NCI-H187 (cell line): ENCODE results near the gene MRPL11.

Experiments used
- DNase-seq, 2 experiments: peaks; one replicate each; lab custom pipeline; 2025; lab: John Stamatoyannopoulos, UW

Gene MRPL11

GRCh38 chr11:66438504-66439466, at the start of gene MRPL11:
TSS of gene MRPL11 (minus strand) at chr11:66438848. CDS start at chr11:66438754, 94 bp downstream.
- peak; percentile 89 to 91 for DNase-seq

DNA sequence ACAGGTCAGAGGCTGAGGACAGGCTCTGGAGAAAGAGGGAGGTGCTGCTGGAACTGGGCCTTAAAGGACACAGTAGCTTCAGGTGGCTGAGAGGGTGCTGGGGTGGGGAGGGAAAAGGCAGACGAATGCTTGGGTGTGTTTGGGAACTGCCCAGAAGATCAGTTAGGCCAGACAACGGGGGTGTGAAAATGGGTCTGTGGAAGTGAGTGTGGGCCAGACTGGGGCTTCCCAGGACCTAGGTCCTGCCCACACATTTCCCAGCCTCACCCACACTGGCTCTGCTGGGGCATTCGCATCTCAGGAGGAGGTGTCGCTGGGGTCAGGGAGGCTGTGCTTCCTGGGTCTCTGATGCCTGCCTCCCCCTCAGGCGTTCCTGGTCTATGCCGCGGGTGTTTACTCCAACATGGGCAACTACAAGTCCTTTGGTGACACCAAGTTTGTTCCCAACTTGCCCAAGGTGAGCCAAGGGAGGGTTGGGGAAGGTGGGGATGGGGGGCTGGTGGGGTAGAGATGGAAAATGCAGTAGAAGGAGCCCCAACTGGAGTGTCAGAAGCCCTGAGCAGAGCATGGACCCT, 46.2 kb upstream of the MRPL11 start:
- DNase-seq: no peak

GRCh38 chr11:66480117-66480938, 41.7 kb upstream of the MRPL11 start, which contains the start of gene DPP3:
TSS of gene DPP3 (plus strand) at chr11:66480434. CDS start at chr11:66482201, 1,767 bp downstream.
- DNase-seq: peak; percentile 89 to 96

DNA sequence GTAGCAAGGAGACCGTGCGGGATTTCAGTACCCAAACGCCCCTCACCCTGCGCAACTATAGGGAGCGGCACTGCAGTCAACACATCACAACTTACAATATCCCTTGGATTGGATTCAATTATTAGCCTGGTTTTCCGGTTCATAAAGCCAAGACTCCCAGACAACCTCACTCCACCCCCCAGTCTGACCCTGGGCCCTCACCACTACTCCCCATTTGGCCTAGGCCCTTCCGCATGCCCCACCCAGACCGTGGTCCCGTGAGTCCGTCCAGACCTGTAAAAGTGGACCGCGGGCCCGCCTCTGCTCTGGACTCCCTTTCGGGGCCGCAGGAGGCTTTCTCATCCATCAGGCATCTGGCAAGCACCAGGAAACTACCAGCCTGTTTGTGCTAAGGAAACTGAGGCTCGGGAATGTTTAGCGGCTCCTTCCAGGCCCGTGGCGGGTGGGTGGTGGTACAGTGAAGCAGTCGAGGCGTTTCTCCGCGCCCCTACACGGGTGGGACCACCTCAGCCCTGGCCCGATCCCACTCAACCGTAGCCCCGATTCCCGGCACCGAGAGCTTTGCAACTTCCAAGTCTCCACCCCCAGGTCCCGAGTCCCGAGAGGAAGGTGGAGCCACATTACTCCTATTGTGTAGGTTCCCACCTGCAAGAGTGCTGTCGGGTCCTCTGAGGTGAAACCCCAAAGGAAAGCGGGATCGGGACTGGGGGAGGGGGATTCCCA, 40.9 kb upstream of the MRPL11 start:
- peak in 1 of 2 experiments; percentile 67 for DNase-seq

- DNase-seq: no peak
Observed at GRCh38 chr11:66478729-66479393, 40.2 kb upstream of the MRPL11 start.

GRCh38 chr11:66477263-66478201, 38.9 kb upstream of the MRPL11 start:
- no peak for DNase-seq

GRCh38 chr11:66476841-66477251, 38.2 kb upstream of the MRPL11 start:
- no peak for DNase-seq

DNA sequence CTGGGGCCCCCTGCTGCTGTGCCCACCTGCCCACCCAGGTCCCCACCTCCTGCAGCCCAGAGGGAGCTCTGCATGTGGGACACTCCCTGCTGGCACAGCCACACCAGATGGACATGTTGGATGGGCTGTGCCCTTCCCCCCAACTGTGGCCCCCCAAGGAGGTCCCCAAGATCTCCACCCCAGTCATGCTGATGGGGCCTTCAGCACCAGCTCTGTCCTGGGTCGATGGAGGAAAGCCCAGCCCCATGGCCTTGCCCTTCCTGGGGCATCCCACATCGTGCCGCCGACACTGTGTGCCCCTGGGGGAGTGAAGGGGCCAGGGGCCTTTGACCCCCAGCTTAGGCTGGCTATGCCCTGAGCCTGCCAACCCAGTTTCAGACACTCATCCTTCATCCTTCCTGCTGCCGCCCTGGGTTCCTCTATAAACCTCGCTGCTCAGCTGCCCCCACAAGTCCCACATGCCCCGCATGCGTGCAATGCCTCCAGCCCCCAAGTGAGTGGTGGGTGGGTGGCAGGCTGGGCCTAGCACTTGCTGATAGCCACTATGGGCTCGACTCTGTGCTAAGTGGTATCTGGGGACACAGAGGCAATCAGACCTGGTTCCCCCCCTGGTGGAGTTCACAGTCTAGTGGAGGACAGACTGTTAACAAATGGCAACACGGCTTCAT, 37.7 kb upstream of the MRPL11 start:
- no peak for DNase-seq

DNA sequence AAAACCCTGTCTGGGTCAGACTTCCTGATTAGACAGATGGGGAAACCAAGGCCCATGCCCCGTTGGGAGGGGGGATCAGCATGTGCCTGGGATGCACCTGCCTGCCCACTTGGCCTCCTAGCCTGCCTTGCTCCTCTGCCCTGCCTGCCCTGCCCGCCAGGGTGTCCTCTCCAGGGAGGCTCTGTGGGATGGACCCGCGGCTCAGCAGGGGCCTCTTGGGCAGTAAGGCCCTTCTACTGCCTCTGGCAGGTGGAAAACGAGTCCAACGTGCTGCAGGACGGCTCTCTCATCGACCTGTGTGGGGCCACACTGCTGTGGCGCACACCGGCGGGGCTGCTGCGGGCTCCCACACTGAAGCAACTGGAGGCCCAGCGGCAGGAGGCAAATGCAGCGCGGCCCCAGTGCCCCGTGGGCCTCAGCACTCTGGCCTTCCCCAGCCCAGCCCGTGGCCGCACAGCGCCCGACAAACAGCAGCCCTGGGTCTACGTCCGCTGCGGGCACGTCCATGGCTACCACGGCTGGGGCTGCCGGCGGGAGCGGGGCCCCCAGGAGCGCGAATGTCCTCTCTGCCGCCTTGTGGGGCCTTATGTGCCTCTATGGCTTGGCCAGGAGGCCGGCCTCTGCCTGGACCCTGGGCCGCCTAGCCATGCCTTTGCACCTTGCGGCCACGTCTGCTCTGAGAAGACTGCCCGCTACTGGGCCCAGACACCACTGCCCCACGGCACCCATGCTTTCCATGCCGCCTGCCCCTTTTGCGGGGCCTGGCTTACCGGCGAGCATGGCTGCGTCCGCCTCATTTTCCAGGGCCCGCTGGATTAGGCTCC, 36.9 kb upstream of the MRPL11 start:
- no peak for DNase-seq

DNA sequence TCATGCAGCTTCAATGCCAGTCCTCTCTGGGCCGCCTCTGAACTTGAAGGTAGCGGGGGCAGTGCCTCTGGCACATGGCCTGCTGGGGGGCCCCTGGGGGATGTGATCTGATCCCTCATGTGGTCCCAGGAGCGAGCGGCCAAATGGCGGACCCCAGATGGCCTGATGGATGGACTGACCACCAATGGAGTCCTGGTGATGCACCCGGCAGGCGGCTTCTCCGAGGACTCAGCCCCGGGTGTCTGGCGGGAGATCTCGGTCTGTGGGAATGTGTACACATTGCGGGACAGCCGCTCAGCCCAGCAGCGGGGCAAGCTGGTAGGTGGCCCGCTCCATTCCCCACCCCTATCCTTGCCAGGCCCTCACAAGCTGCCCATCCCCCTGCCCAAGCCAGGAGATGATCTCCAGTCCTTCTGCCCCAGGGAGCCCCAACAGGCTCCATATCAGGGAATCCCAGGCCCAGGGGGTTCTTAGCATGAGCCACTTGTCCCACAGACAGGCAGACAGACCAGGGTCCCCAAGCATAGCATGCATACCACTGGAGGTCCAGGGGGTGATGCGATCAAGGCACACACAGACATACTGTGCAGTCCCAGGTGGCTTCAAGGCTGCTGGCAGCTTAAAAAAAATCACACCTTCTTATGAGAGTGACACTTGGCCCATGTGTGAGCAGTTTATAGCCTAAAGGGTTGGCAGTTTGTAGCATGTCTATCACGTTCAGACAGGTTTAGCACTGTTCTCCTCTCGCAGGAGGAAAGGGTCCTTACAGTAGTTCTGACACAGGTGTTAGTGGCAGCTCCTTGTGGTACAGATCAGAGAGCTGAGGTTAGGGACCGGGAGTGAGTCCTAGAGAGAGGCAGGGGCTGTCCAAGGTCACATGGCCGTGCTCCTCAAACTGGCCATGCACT, 35.2 kb upstream of the MRPL11 start:
- DNase-seq: no peak

- no peak for DNase-seq
Observed at GRCh38 chr11:66473167-66473566, 34.5 kb upstream of the MRPL11 start.

DNA sequence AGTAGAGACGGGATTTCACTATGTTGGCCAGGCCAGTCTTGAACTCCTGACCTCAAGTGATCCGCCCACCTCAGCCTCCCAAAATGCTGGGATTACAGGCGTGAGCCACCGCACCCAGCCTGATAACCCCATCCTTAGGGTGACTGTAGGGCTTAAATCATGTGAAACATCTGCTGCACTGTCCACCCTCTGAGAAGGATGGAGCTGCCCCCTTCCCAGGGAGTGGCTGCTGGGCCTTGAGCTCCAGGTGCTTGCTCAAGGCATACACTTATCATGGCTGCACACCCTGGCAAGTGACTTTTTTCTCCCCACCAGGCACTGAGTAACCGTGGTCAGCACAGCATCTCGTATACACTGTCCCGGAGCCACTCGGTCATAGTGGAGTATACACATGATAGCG, 33.4 kb upstream of the MRPL11 start:
- DNase-seq: no peak

DNA sequence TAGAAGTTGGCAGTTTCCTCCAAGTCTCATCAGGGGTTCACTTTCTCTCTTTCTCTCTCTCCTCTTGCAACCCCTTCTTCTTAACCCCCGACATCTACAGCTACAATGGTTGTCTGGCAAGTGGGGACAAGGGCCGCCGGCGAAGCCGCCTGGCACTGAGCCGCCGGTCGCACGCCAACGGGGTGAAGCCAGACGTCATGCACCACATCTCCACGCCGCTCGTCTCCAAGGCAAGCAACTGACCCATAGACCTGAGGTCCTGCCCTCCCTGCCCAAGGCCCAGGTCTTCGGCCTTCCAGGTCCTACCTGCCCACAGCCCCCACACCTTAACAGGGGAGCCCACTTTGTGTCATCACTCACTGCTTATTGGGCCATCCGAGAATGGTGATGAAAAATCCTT, 32.5 kb upstream of the MRPL11 start:
- no peak for DNase-seq

- DNase-seq: no peak
Observed at GRCh38 chr11:66470015-66470414, 31.4 kb upstream of the MRPL11 start.

DNA sequence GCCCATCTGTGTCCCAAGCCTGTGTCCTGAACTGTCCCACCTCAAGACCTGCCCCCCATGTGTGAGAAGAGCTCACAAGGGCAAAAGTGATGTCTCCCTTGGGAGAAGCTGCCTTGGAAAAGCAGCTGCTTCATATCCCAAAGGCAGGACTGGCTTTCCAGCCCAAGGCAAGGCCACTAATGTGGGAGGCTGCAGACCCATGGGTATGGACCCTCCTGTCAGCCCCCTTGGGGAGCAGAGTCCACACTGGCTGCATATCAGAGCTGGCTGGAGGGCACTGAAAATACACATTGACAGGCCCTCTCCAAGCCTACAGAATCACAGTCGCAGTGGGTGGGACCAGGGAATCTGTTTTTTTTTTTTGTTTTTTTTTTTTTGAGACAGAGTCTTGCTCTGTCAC, 30.8 kb upstream of the MRPL11 start:
- DNase-seq: no peak

DNA sequence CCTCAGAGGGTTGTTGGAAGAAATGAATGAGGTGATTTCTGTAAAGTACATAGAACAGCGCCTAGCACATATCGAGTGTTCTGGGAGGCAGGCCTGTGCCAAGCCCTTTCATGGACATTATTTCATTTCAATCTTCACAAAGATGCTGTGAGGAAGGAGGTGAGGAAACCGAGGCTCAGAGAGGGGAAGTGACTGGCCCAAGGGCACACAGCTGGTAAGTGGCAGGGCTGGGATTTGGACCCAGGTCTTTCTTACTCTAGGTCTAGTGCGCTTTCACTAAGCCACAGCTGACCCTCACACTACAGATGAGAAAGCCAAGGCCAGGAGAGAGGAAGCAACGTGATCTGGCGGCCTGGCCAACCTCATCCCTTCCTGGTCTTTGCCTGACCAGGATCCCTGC, 30.0 kb upstream of the MRPL11 start:
- no peak for DNase-seq

GRCh38 chr11:66467756-66468155, 29.1 kb upstream of the MRPL11 start:
- DNase-seq: no peak
